HCT116 (cell line): ENCODE measurements around the gene GABRA5. TPM values are rescaled to one million over a fixed set of nuclear protein-coding genes. Genes with fewer than 3 reads are reported as not detected.
"Not testable (repeated sequence)": the region's sequence is repeated elsewhere in the genome, so short reads cannot be mapped to it uniquely, and the experiment has no call there.

ENCODE experiments used
- ATAC-seq: fragments of 200-7000 bp; cut with Tn5 transposase; 2 replicates; pipeline ENCODE4 v1.9.1; 2020; ENCODE audit warnings: mild to moderate bottlenecking, moderate library complexity
- BruUV-seq: library from RNA; stranded (reverse); fragments of 400-500 nt; replicated peaks from 2 replicates; lab custom pipeline; 2021; lab: Mats Ljungman, UMichigan
- CTCF ChIA-PET: fragments of 300-600 bp; sonication (Branson Sonifier 250); formaldehyde crosslinking; loops from one replicate; lab custom pipeline; 2021; ENCODE audit warnings: antibody characterized with exemption; lab: Charles Lee
- POLR2A ChIA-PET: fragments of 300-600, 350-600 bp; sonication (Branson Sonifier 250); formaldehyde crosslinking; loops from one replicate; lab custom pipeline; 2021; ENCODE audit warnings: antibody characterized with exemption; lab: Charles Lee
- RAD21 ChIA-PET, 2 experiments: fragments of 300-600 bp; sonication (Branson Sonifier 250); formaldehyde crosslinking; loops; one replicate each; lab custom pipeline; 2023; ENCODE audit warnings: low total read pairs in 2 of 2; ENCODE audit not compliant: uncharacterized antibody in 2 of 2, unreplicated experiment in 2 of 2, low non-redundant PET in 1 of 2; lab: Charles Lee
- DNase-seq: peaks from one replicate; pipeline ENCODE4 v3.0.0-alpha.2; 2010; ENCODE audit warnings: low read depth, low spot score
- H2AFZ ChIP-seq: fragments of 200-600 bp; shearing (Covaris generic), sonication (generic); 2 replicates; pipeline ENCODE4 v1.6.1; 2017; ENCODE audit warnings: low read depth, mixed run types, mixed read lengths, antibody characterized with exemption, low read length; ENCODE audit not compliant: poor library complexity, severe bottlenecking
- H3K27ac ChIP-seq: 2 replicates; pipeline ENCODE4 v1.5.1; 2012; ENCODE audit warnings: low read depth, low read length
- H3K27me3 ChIP-seq: fragments of 200-600 bp; sonication (generic); 2 replicates; pipeline ENCODE4 v1.6.1; 2016; ENCODE audit warnings: mixed run types, low read length, mixed read lengths; ENCODE audit not compliant: insufficient read depth
- H3K36me3 ChIP-seq, 2 experiments: fragments of 200-500 bp in 1 of 2; fragments of 200-600 bp in 1 of 2; sonication (Bioruptor generic) in 1 of 2; sonication (generic) in 1 of 2; 2 replicates each; pipeline versions ENCODE4 v1.5.1 to v1.6.1; 2014 to 2016; ENCODE audit warnings: low read length in 2 of 2, inconsistent platforms in 1 of 2, mixed read lengths in 1 of 2, mixed run types in 1 of 2; ENCODE audit not compliant: insufficient read depth in 2 of 2, control insufficient read depth in 1 of 2
- H3K4me1 ChIP-seq, 2 experiments: fragments of 200-600 bp in 1 of 2; sonication (generic) in 1 of 2; 2 replicates each; pipeline versions ENCODE4 v1.5.1 to v1.6.1; 2012 to 2017; ENCODE audit warnings: low read length in 2 of 2, inconsistent platforms in 1 of 2, mild to moderate bottlenecking in 1 of 2, mixed read lengths in 1 of 2, mixed run types in 1 of 2, moderate library complexity in 1 of 2; ENCODE audit not compliant: insufficient read depth in 2 of 2, control insufficient read depth in 1 of 2
- H3K4me2 ChIP-seq: fragments of 200-600 bp; sonication (generic); 2 replicates; pipeline ENCODE4 v1.6.1; 2017; ENCODE audit warnings: mixed run types, low read length, mixed read lengths
- H3K4me3 ChIP-seq, 2 experiments: fragments of 200-600 bp in 1 of 2; sonication (generic) in 1 of 2; replicated peaks in 1 of 2; 2 replicates each; pipeline ENCODE4 v1.5.1; 2011 to 2016; ENCODE audit warnings: low read length in 2 of 2, control low read depth in 1 of 2, low read depth in 1 of 2, mild to moderate bottlenecking in 1 of 2, mixed read lengths in 1 of 2, mixed run types in 1 of 2
- H3K79me2 ChIP-seq: fragments of 200-600 bp; sonication (generic); 2 replicates; pipeline ENCODE4 v1.6.1; 2017; ENCODE audit warnings: mild to moderate bottlenecking, mixed run types, low read length, moderate library complexity, mixed read lengths; ENCODE audit not compliant: insufficient read depth
- H3K9ac ChIP-seq: fragments of 200-600 bp; sonication (generic); 2 replicates; pipeline ENCODE4 v1.6.1; 2016; ENCODE audit warnings: low read length, mixed read lengths
- H3K9me2 ChIP-seq: fragments of 200-600 bp; sonication (generic), shearing (Covaris generic); 2 replicates; pipeline ENCODE4 v1.6.1; 2017; ENCODE audit warnings: mixed run types, mild to moderate bottlenecking, moderate library complexity; ENCODE audit not compliant: insufficient read depth
- H3K9me3 ChIP-seq, 2 experiments: fragments of 200-500 bp in 1 of 2; fragments of 200-600 bp in 1 of 2; sonication (Bioruptor generic) in 1 of 2; sonication (generic) in 1 of 2; 2 replicates each; pipeline ENCODE4 v1.6.1; 2014 to 2017; ENCODE audit warnings: low read length in 2 of 2, mixed read lengths in 2 of 2, inconsistent platforms in 1 of 2, low read depth in 1 of 2, mild to moderate bottlenecking in 1 of 2, mixed run types in 1 of 2, moderate library complexity in 1 of 2; ENCODE audit not compliant: control insufficient read depth in 1 of 2, insufficient read depth in 1 of 2
- H4K20me1 ChIP-seq: fragments of 200-600 bp; sonication (generic), shearing (Covaris generic); 2 replicates; pipeline ENCODE4 v1.6.1; 2017; ENCODE audit warnings: mixed run types, mild to moderate bottlenecking, moderate library complexity; ENCODE audit not compliant: insufficient read depth
- CBX3 ChIP-seq: IDR thresholded peaks from 2 replicates; pipeline ENCODE4 v1.6.1; 2012; ENCODE audit warnings: low read depth
- ELF1 ChIP-seq: IDR thresholded peaks from 2 replicates; pipeline ENCODE4 v1.6.1; 2012; ENCODE audit warnings: low read depth, borderline replicate concordance
- FOSL1 ChIP-seq: IDR thresholded peaks from 2 replicates; pipeline ENCODE4 v1.6.1; 2012; ENCODE audit warnings: low read depth
- JUND ChIP-seq: IDR thresholded peaks from 2 replicates; pipeline ENCODE4 v1.6.1; 2012
- MAX ChIP-seq: IDR thresholded peaks from 2 replicates; pipeline ENCODE4 v1.6.1; 2012
- POLR2AphosphoS5 ChIP-seq: IDR thresholded peaks from 2 replicates; pipeline ENCODE4 v1.6.1; 2011; ENCODE audit warnings: mild to moderate bottlenecking, low read depth, low read length, moderate library complexity
- SP1 ChIP-seq: IDR thresholded peaks from 2 replicates; pipeline ENCODE4 v1.6.1; 2012; ENCODE audit warnings: low read depth
- ZFX ChIP-seq: fragments of 450-650 bp; IDR thresholded peaks from 2 replicates; pipeline ENCODE4 v1.6.1; 2017
- ZNF274 ChIP-seq: fragments of 200-500 bp; sonication (Bioruptor generic); IDR thresholded peaks from 2 replicates; pipeline ENCODE4 v1.6.1; 2014; ENCODE audit warnings: mild to moderate bottlenecking, low read depth, low read length, inconsistent platforms
- intact Hi-C: fragments of 100-400 bp; cut with micrococcal nuclease; formaldehyde crosslinking; loops from 2 replicates; pipeline ENCODE4 v1.10.0; 2022
- total RNA-seq: library from RNA; stranded (reverse); gene quantifications from one replicate; pipeline ENCODE4 v1.2.1, GENCODE V29; 2021; ENCODE audit not compliant: unreplicated experiment
- TF ChIP-seq, protein P1 (sequence below): IDR thresholded peaks from 2 replicates; pipeline ENCODE4 v1.6.1; 2011; ENCODE audit warnings: mild to moderate bottlenecking, low read length, moderate library complexity; ENCODE audit not compliant: insufficient replicate concordance; ENCODE audit errors: extremely low read depth
- TF ChIP-seq, protein P2 (sequence below): IDR thresholded peaks from 2 replicates; pipeline ENCODE4 v1.6.1; 2012; ENCODE audit warnings: low read depth
- TF ChIP-seq, protein P3 (sequence below), 3 experiments: fragments of 200-600 bp in 1 of 3; sonication (generic) in 1 of 3; IDR thresholded peaks in 2 of 3; conservative IDR thresholded peaks in 1 of 3; 2 replicates each; pipeline ENCODE4 v1.5.1; 2012 to 2017; ENCODE audit warnings: low read depth in 2 of 3, low read length in 2 of 3, antibody characterized with exemption in 1 of 3, borderline replicate concordance in 1 of 3, control low read depth in 1 of 3, mild to moderate bottlenecking in 1 of 3, mixed read lengths in 1 of 3, mixed run types in 1 of 3, moderate library complexity in 1 of 3; ENCODE audit not compliant: insufficient read depth in 1 of 3

The GABRA5 gene
- total RNA-seq, 1 experiment from 2014 or later: not detected

GRCh38 chr15:26894181-26894580, 27.3 kb downstream of the GABRA5 start:
- H4K20me1 ChIP-seq: no peaks in the 10 kb centered on the region
- ChIA-PET RAD21 (no interaction called here), CTCF (no interaction called here), POLR2A (no interaction called here)
- H3K36me3 ChIP-seq: no peaks in the 10 kb centered on the region
- peaks cover 8 to 38% of the 10 kb centered on the region in 2 experiments; a peak in 2 of 4 replicates for H3K9me3 ChIP-seq
- ATAC-seq: no peak
- H3K4me2 ChIP-seq: no peak overlapping the region
- H3K9ac ChIP-seq: no peak overlapping the region
- H3K4me3 ChIP-seq: no peak overlapping the region
- H3K27ac ChIP-seq: no peak overlapping the region
- H2AFZ ChIP-seq: no peak overlapping the region
- H3K27me3 ChIP-seq: no peaks in the 10 kb centered on the region
- no peak for DNase-seq
- intact Hi-C loops: loop anchor here (5.0 kb wide), 1 partner anchor 123 kb away; no protein-coding TSS in a partner anchor
- BruUV-seq: no TSS peak
- no peaks in the 10 kb centered on the region for H3K79me2 ChIP-seq
- no peaks in the 10 kb centered on the region for H3K9me2 ChIP-seq
- TF ChIP-seq, protein P1, sequence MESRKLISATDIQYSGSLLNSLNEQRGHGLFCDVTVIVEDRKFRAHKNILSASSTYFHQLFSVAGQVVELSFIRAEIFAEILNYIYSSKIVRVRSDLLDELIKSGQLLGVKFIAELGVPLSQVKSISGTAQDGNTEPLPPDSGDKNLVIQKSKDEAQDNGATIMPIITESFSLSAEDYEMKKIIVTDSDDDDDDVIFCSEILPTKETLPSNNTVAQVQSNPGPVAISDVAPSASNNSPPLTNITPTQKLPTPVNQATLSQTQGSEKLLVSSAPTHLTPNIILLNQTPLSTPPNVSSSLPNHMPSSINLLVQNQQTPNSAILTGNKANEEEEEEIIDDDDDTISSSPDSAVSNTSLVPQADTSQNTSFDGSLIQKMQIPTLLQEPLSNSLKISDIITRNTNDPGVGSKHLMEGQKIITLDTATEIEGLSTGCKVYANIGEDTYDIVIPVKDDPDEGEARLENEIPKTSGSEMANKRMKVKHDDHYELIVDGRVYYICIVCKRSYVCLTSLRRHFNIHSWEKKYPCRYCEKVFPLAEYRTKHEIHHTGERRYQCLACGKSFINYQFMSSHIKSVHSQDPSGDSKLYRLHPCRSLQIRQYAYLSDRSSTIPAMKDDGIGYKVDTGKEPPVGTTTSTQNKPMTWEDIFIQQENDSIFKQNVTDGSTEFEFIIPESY: no peak
- TF ChIP-seq CBX3 (no peak), ZNF274 (no peak), ELF1 (no peak), POLR2AphosphoS5 (no peak), SP1 (no peak), JUND (no peak), MAX (no peak), FOSL1 (no peak), ZFX (no peak)
- TF ChIP-seq, protein P2, sequence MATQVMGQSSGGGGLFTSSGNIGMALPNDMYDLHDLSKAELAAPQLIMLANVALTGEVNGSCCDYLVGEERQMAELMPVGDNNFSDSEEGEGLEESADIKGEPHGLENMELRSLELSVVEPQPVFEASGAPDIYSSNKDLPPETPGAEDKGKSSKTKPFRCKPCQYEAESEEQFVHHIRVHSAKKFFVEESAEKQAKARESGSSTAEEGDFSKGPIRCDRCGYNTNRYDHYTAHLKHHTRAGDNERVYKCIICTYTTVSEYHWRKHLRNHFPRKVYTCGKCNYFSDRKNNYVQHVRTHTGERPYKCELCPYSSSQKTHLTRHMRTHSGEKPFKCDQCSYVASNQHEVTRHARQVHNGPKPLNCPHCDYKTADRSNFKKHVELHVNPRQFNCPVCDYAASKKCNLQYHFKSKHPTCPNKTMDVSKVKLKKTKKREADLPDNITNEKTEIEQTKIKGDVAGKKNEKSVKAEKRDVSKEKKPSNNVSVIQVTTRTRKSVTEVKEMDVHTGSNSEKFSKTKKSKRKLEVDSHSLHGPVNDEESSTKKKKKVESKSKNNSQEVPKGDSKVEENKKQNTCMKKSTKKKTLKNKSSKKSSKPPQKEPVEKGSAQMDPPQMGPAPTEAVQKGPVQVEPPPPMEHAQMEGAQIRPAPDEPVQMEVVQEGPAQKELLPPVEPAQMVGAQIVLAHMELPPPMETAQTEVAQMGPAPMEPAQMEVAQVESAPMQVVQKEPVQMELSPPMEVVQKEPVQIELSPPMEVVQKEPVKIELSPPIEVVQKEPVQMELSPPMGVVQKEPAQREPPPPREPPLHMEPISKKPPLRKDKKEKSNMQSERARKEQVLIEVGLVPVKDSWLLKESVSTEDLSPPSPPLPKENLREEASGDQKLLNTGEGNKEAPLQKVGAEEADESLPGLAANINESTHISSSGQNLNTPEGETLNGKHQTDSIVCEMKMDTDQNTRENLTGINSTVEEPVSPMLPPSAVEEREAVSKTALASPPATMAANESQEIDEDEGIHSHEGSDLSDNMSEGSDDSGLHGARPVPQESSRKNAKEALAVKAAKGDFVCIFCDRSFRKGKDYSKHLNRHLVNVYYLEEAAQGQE: no peak
- TF ChIP-seq, protein P3, sequence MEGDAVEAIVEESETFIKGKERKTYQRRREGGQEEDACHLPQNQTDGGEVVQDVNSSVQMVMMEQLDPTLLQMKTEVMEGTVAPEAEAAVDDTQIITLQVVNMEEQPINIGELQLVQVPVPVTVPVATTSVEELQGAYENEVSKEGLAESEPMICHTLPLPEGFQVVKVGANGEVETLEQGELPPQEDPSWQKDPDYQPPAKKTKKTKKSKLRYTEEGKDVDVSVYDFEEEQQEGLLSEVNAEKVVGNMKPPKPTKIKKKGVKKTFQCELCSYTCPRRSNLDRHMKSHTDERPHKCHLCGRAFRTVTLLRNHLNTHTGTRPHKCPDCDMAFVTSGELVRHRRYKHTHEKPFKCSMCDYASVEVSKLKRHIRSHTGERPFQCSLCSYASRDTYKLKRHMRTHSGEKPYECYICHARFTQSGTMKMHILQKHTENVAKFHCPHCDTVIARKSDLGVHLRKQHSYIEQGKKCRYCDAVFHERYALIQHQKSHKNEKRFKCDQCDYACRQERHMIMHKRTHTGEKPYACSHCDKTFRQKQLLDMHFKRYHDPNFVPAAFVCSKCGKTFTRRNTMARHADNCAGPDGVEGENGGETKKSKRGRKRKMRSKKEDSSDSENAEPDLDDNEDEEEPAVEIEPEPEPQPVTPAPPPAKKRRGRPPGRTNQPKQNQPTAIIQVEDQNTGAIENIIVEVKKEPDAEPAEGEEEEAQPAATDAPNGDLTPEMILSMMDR (IDR thresholded peaks at IDR 0.05 in 2 of 3, conservative IDR thresholded peaks at IDR 0.05 in 1 of 3; ENCODE audit: borderline replicate concordance in 1 of 3, insufficient read depth in 1 of 3, low read depth in 2 of 3, low read length in 2 of 3): no peak
- H3K4me1 ChIP-seq: no peaks in the 10 kb centered on the region

DNA sequence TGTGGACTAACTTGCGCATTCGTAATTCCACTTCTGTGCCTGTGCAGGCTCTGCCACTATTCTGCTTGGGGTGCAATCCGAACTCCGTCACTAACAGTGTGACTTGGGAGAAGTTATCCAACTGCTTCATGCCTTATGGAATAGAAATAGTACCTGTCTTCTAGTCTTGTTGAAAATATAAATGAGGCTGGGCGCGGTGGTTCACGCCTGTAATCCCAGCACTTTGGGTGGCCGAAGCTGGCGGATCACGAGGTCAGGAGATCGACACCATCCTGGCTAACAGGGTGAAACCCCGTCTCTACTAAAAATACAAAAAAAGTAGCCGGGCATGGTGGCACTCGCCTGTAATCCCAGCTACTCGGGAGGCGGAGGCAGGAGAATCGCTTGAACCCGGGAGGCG, 28.5 kb downstream of the GABRA5 start:
- H3K4me1 ChIP-seq, H3K36me3 ChIP-seq, ATAC-seq, H3K9ac ChIP-seq, H3K9me2 ChIP-seq, H3K79me2 ChIP-seq, CTCF ChIA-PET, RAD21 ChIA-PET, H3K4me3 ChIP-seq, H3K4me2 ChIP-seq, H3K27me3 ChIP-seq, H3K27ac ChIP-seq, POLR2A ChIA-PET, H2AFZ ChIP-seq, H4K20me1 ChIP-seq, intact Hi-C loops, BruUV-seq, DNase-seq: not testable (repeated sequence)
- H3K9me3 ChIP-seq: peaks cover 8 to 40% of the 10 kb centered on the region in 2 experiments; a peak in 2 of 4 replicates
